GM10266 (cell line): ENCODE results near the gene UIMC1.

ENCODE experiments used
- DNase-seq: peaks from one replicate; pipeline ENCODE4 v3.0.0; 2012; ENCODE audit errors: extremely low spot score
- CTCF ChIP-seq: IDR thresholded peaks from 2 replicates; pipeline ENCODE4 v1.5.1; 2012; ENCODE audit warnings: mild to moderate bottlenecking, low read depth; ENCODE audit not compliant: control insufficient read depth, insufficient read depth; ENCODE audit errors: missing control alignments

The UIMC1 gene

GRCh38 chr5:176948458-176948857, 58.1 kb downstream of the UIMC1 start:
- TF ChIP-seq CTCF, result no peak
- no peak for DNase-seq

- no peak for TF ChIP-seq CTCF
- no peak for DNase-seq
These were observed 58.7 kb downstream of the UIMC1 start for GRCh38 chr5:176947847-176948246.

GRCh38 chr5:176944268-176944667, 62.3 kb downstream of the UIMC1 start:
- no peak for DNase-seq

GRCh38 chr5:176943816-176944215, 62.8 kb downstream of the UIMC1 start:
- TF ChIP-seq CTCF, result no peak
- no peak for DNase-seq

More at GRCh38 chr5:176944268-176944667, 62.3 kb downstream of the UIMC1 start:
- TF ChIP-seq CTCF, result no peak

GRCh38 chr5:176941951-176942350, 64.6 kb downstream of the UIMC1 start:
- no peak for DNase-seq
- no peak for TF ChIP-seq CTCF

GRCh38 chr5:176938472-176938871, 68.1 kb downstream of the UIMC1 start:
- TF ChIP-seq CTCF, result no peak

GRCh38 chr5:176935017-176935416, 71.6 kb downstream of the UIMC1 start:
- DNase-seq, result no peak
- TF ChIP-seq CTCF, result no peak

More at GRCh38 chr5:176938472-176938871, 68.1 kb downstream of the UIMC1 start:
- no peak for DNase-seq
